H1 (cell line): ENCODE results near the gene LTBP1. TPM values are rescaled to one million over a fixed set of nuclear protein-coding genes. Genes with fewer than 3 reads are reported as not detected.

ENCODE experiments used
- CTCF ChIA-PET: fragments of 300-600 bp; sonication (Branson Sonifier 250); formaldehyde crosslinking; loops from one replicate; lab custom pipeline; 2021; ENCODE audit not compliant: partially characterized antibody; lab: Charles Lee
- POLR2A ChIA-PET: fragments of 300-600 bp; sonication (Branson Sonifier 250); formaldehyde crosslinking; loops from one replicate; lab custom pipeline; 2021; ENCODE audit warnings: inconsistent platforms; ENCODE audit not compliant: partially characterized antibody; lab: Charles Lee
- DNase-seq, 2 experiments: peaks; one replicate each; pipeline versions ENCODE4 v3.0.0 to v3.0.0-alpha.2; 2010 to 2022; ENCODE audit warnings: low spot score in 2 of 2, low read depth in 1 of 2, mixed read lengths in 1 of 2
- FAIRE-seq: peaks from 2 replicates; lab custom pipeline; 2011; peaks lifted over from hg19 to GRCh38; lab: Jason Lieb, UNC
- H2AFZ ChIP-seq: 2 replicates; pipeline ENCODE4 v1.8.1; 2012; ENCODE audit warnings: low read length, inconsistent platforms
- H2AK5ac ChIP-seq: 2 replicates; pipeline ENCODE4 v1.6.1; 2013; ENCODE audit warnings: low read depth, low read length
- H2BK120ac ChIP-seq: replicated peaks from 2 replicates; pipeline ENCODE3; 2013; ENCODE audit warnings: low read depth, low read length, inconsistent platforms
- H2BK12ac ChIP-seq: 2 replicates; pipeline ENCODE4 v1.6.1; 2013; ENCODE audit warnings: low read depth, low read length
- H2BK15ac ChIP-seq: 2 replicates; pipeline ENCODE4 v1.6.1; 2013; ENCODE audit warnings: low read length
- H2BK20ac ChIP-seq: 2 replicates; pipeline ENCODE4 v1.6.1; 2013; ENCODE audit warnings: low read length
- H2BK5ac ChIP-seq: 2 replicates; pipeline ENCODE4 v1.6.1; 2013; ENCODE audit warnings: low read depth, low read length
- H3K14ac ChIP-seq: 2 replicates; pipeline ENCODE4 v1.6.1; 2013; ENCODE audit warnings: inconsistent platforms; ENCODE audit not compliant: insufficient read length
- H3K18ac ChIP-seq: 2 replicates; pipeline ENCODE4 v1.6.1; 2013; ENCODE audit warnings: low read length; ENCODE audit errors: extremely low read depth
- H3K23ac ChIP-seq: 2 replicates; pipeline ENCODE4 v1.6.1; 2013; ENCODE audit warnings: inconsistent platforms; ENCODE audit not compliant: insufficient read length
- H3K23me2 ChIP-seq: 2 replicates; pipeline ENCODE4 v1.6.1; 2013; ENCODE audit warnings: low read depth, low read length
- H3K27ac ChIP-seq: 2 replicates; pipeline ENCODE4 v1.6.1; 2011; ENCODE audit warnings: low read depth, low read length, inconsistent platforms
- H3K27me3 ChIP-seq, 4 experiments: replicated peaks in 1 of 4; 1 replicate in 1 of 4; 2 replicates in 3 of 4; pipeline versions ENCODE4 v1.6.1 to v1.8.1; 2011 to 2013; ENCODE audit warnings: low read length in 3 of 4, mild to moderate bottlenecking in 3 of 4, inconsistent platforms in 2 of 4, mixed read lengths in 2 of 4, moderate library complexity in 1 of 4; ENCODE audit not compliant: control insufficient read depth in 3 of 4, insufficient read depth in 3 of 4; ENCODE audit errors: extremely low read depth in 1 of 4
- H3K36me3 ChIP-seq, 4 experiments: 2 replicates each; pipeline versions ENCODE4 v1.6.1 to v1.8.1; 2011 to 2013; ENCODE audit warnings: mild to moderate bottlenecking in 4 of 4, low read length in 3 of 4, moderate library complexity in 2 of 4, control low read depth in 1 of 4, inconsistent platforms in 1 of 4; ENCODE audit not compliant: insufficient read depth in 4 of 4, control insufficient read depth in 2 of 4
- H3K4ac ChIP-seq: replicated peaks from 2 replicates; pipeline ENCODE3; 2013; ENCODE audit warnings: low read length, low read depth, mixed read lengths, inconsistent platforms; ENCODE audit not compliant: insufficient read length
- H3K4me1 ChIP-seq, 4 experiments: replicated peaks in 1 of 4; 1 replicate in 1 of 4; 2 replicates in 3 of 4; pipeline versions ENCODE4 v1.6.1 to v1.8.1; 2011 to 2013; ENCODE audit warnings: low read length in 3 of 4, inconsistent platforms in 2 of 4, mixed read lengths in 1 of 4; ENCODE audit not compliant: insufficient read depth in 4 of 4, control insufficient read depth in 3 of 4
- H3K4me2 ChIP-seq, 2 experiments: 2 replicates each; pipeline versions ENCODE4 v1.6.1 to v1.8.1; 2011 to 2013; ENCODE audit warnings: low read depth in 2 of 2, low read length in 2 of 2, control low read depth in 1 of 2, inconsistent platforms in 1 of 2, mild to moderate bottlenecking in 1 of 2; ENCODE audit not compliant: insufficient read depth in 1 of 2
- H3K4me3 ChIP-seq, 4 experiments: fragments of 200-600, 300-600 bp in 1 of 4; sonication (generic), shearing (Covaris generic), sonication (Bioruptor Twin) in 1 of 4; 2 replicates each; pipeline versions ENCODE4 v1.5.1 to v1.8.1; 2011 to 2016; ENCODE audit warnings: low read length in 4 of 4, low read depth in 3 of 4, control low read depth in 2 of 4, inconsistent platforms in 2 of 4, mild to moderate bottlenecking in 2 of 4, mixed read lengths in 1 of 4, moderate library complexity in 1 of 4; ENCODE audit not compliant: insufficient read depth in 2 of 4; ENCODE audit errors: extremely low read depth in 1 of 4
- H3K56ac ChIP-seq: replicated peaks from 2 replicates; pipeline ENCODE3; 2013; ENCODE audit warnings: low read depth, mild to moderate bottlenecking, mixed read lengths, low read length, inconsistent platforms; ENCODE audit not compliant: insufficient read length
- H3K79me1 ChIP-seq: 2 replicates; pipeline ENCODE4 v1.6.1; 2013; ENCODE audit warnings: low read depth, low read length, control low read depth
- H3K79me2 ChIP-seq, 2 experiments: 2 replicates each; pipeline versions ENCODE4 v1.6.1 to v1.8.1; 2012 to 2013; ENCODE audit warnings: low read length in 2 of 2, mild to moderate bottlenecking in 2 of 2, inconsistent platforms in 1 of 2; ENCODE audit not compliant: insufficient read depth in 2 of 2, control insufficient read depth in 1 of 2
- H3K9ac ChIP-seq, 4 experiments: replicated peaks in 1 of 4; 1 replicate in 1 of 4; 2 replicates in 3 of 4; pipeline versions ENCODE4 v1.6.1 to v1.8.1; 2011 to 2013; ENCODE audit warnings: low read depth in 3 of 4, low read length in 3 of 4, control low read depth in 2 of 4, mild to moderate bottlenecking in 2 of 4, moderate library complexity in 2 of 4, inconsistent platforms in 1 of 4; ENCODE audit errors: extremely low read depth in 1 of 4
- H3K9me3 ChIP-seq, 2 experiments: 2 replicates each; pipeline versions ENCODE4 v1.6.1 to v1.8.1; 2012 to 2013; ENCODE audit warnings: mild to moderate bottlenecking in 2 of 2, moderate library complexity in 2 of 2, control low read depth in 1 of 2, inconsistent platforms in 1 of 2, low read depth in 1 of 2, low read length in 1 of 2, mixed read lengths in 1 of 2; ENCODE audit not compliant: insufficient read depth in 2 of 2
- H4K20me1 ChIP-seq, 2 experiments: replicated peaks in 1 of 2; 2 replicates each; pipeline versions ENCODE3 to v1.8.1; 2011 to 2013; ENCODE audit warnings: inconsistent platforms in 2 of 2, low read length in 2 of 2, mild to moderate bottlenecking in 1 of 2; ENCODE audit not compliant: insufficient read depth in 2 of 2, control insufficient read depth in 1 of 2
- H4K5ac ChIP-seq: 2 replicates; pipeline ENCODE4 v1.6.1; 2013; ENCODE audit warnings: low read length, low read depth, mixed read lengths, inconsistent platforms; ENCODE audit not compliant: insufficient read length
- H4K8ac ChIP-seq: 2 replicates; pipeline ENCODE4 v1.8.0; 2013; ENCODE audit warnings: mild to moderate bottlenecking, moderate library complexity, low read length, inconsistent platforms; ENCODE audit not compliant: insufficient read depth; ENCODE audit errors: extremely low read depth
- H4K91ac ChIP-seq: replicated peaks from 2 replicates; pipeline ENCODE3; 2013; ENCODE audit warnings: low read length, mixed read lengths, inconsistent platforms; ENCODE audit not compliant: insufficient read length
- BRCA1 ChIP-seq: IDR thresholded peaks from 2 replicates; pipeline ENCODE4 v1.6.1; 2012; ENCODE audit warnings: low read depth, low read length, improper control_type of control experiment
- GABPA ChIP-seq: IDR thresholded peaks from 2 replicates; pipeline ENCODE4 v1.6.1; 2011; ENCODE audit warnings: mild to moderate bottlenecking, low read length, moderate library complexity, borderline replicate concordance; ENCODE audit not compliant: insufficient read depth
- HDAC2 ChIP-seq, 2 experiments: fragments of 300-600 bp in 1 of 2; sonication (generic) in 1 of 2; IDR thresholded peaks; 2 replicates each; pipeline ENCODE4 v1.6.1; 2011 to 2012; ENCODE audit warnings: low read depth in 2 of 2, low read length in 2 of 2, mild to moderate bottlenecking in 2 of 2, moderate library complexity in 2 of 2, borderline replicate concordance in 1 of 2, inconsistent platforms in 1 of 2
- HDAC6 ChIP-seq: IDR thresholded peaks from one replicate; pipeline ENCODE4 v1.7.1; 2012; ENCODE audit warnings: low read depth, mild to moderate bottlenecking, inconsistent platforms, low read length, moderate library complexity
- JUND ChIP-seq: IDR thresholded peaks from 2 replicates; pipeline ENCODE4 v1.6.1; 2011; ENCODE audit warnings: mild to moderate bottlenecking, improper control_type of control experiment, low read length
- POLR2A ChIP-seq, 2 experiments: IDR thresholded peaks; 1 replicate in 1 of 2; 2 replicates in 1 of 2; pipeline ENCODE4 v1.6.1; 2011; ENCODE audit warnings: low read depth in 2 of 2, low read length in 2 of 2, mild to moderate bottlenecking in 2 of 2; ENCODE audit errors: control extremely low read depth in 1 of 2
- RAD21 ChIP-seq, 2 experiments: IDR thresholded peaks in 1 of 2; conservative IDR thresholded peaks in 1 of 2; 2 replicates each; pipeline ENCODE4 v1.6.1; 2011; ENCODE audit warnings: low read depth in 2 of 2, low read length in 2 of 2, improper control_type of control experiment in 1 of 2, inconsistent platforms in 1 of 2, mild to moderate bottlenecking in 1 of 2, moderate library complexity in 1 of 2
- RFX5 ChIP-seq: IDR thresholded peaks from 2 replicates; pipeline ENCODE4 v1.6.1; 2011; ENCODE audit warnings: low read depth, low read length, improper control_type of control experiment, borderline replicate concordance
- SP1 ChIP-seq: IDR thresholded peaks from 2 replicates; pipeline ENCODE4 v1.6.1; 2011; ENCODE audit warnings: low read depth, low read length
- SP2 ChIP-seq: IDR thresholded peaks from 2 replicates; pipeline ENCODE4 v1.6.1; 2012; ENCODE audit warnings: mild to moderate bottlenecking, low read length, inconsistent platforms
- SRF ChIP-seq: IDR thresholded peaks from 2 replicates; pipeline ENCODE4 v1.6.1; 2011; ENCODE audit warnings: mild to moderate bottlenecking, low read depth, low read length, moderate library complexity
- TEAD4 ChIP-seq: IDR thresholded peaks from 2 replicates; pipeline ENCODE4 v1.6.1; 2012; ENCODE audit warnings: low read depth, low read length, inconsistent platforms, mixed read lengths
- WGBS, 2 experiments: shearing (Covaris generic) in 1 of 2; methylation state at CpG; one replicate each; pipeline versions ENCODE4 v1.1.6 to v1.1.7; 2013 to 2015; ENCODE audit warnings: low lambda C conversion rate in 2 of 2, mixed read lengths in 2 of 2, inconsistent platforms in 1 of 2, low coverage in 1 of 2, missing lambda C conversion rate in 1 of 2; ENCODE audit not compliant: insufficient replicate concordance in 2 of 2, insufficient coverage in 1 of 2, insufficient read length in 1 of 2; ENCODE audit errors: extremely low coverage in 1 of 2, missing lambda C conversion rate in 1 of 2; 5-methylcytosine and 5-hydroxymethylcytosine counted together
- polyA plus RNA-seq, 7 experiments: library from polyadenylated mRNA; depleted of rRNA in 3 of 7; stranded (reverse) in 5 of 7; unstranded in 2 of 7; fragments of >200 nt in 5 of 7; fragments of 200-250 nt in 2 of 7; gene quantifications; 1 replicate in 5 of 7; 2 replicates in 1 of 7; 4 replicates in 1 of 7; pipeline versions ENCODE4 v1.2.1 to v1.2.3, GENCODE V29; 2011 to 2013; ENCODE audit warnings: missing spikeins in 2 of 7, mixed read lengths in 2 of 7
- total RNA-seq: library from RNA; stranded (reverse); fragmentation: NEBNext Ultra II Directional; extraction: Animal tissue kit (Norgen Biotek cat#: 25700); gene quantifications from 2 replicates; pipeline ENCODE4 v1.2.1, GENCODE V29; 2021
- TF ChIP-seq, protein P1 (sequence below): IDR thresholded peaks from 2 replicates; pipeline ENCODE4 v1.6.1; 2012; ENCODE audit warnings: inconsistent platforms
- TF ChIP-seq, protein P2 (sequence below): IDR thresholded peaks from 2 replicates; pipeline ENCODE4 v1.6.1; 2011; ENCODE audit warnings: low read depth, mild to moderate bottlenecking, low read length; ENCODE audit not compliant: insufficient read depth

Gene LTBP1
- total and polyA plus RNA-seq, 2 of the 8 experiments (the other 6 are each of a cell fraction or from before 2014, with no cell fraction given): 15.4 to 24.7 TPM

- Histone ChIP-seq H4K8ac (no peak overlapping the region), H3K23me2 (no peaks in the 10 kb centered on the region), H3K9ac (no peak overlapping the region), H2BK20ac (no peak overlapping the region), H3K56ac (no peak overlapping the region), H2BK120ac (no peak overlapping the region), H4K5ac (no peak overlapping the region), H2BK5ac (no peak overlapping the region), H3K36me3 (no peaks in the 10 kb centered on the region), H2AFZ (no peak overlapping the region), H3K4me1 (peaks cover 0 to 2% (median 0%) of the 10 kb centered on the region in 4 experiments; a peak in 2 of 7 replicates), H2BK12ac (no peak overlapping the region), H3K23ac (no peak overlapping the region), H3K79me2 (no peaks in the 10 kb centered on the region), H3K27me3 (no peaks in the 10 kb centered on the region), H2BK15ac (no peak overlapping the region), H3K27ac (no peak overlapping the region), H3K18ac (no peak overlapping the region), H3K4me2 (no peak overlapping the region), H3K14ac (no peak overlapping the region), H2AK5ac (no peak overlapping the region), H3K4ac (no peak overlapping the region), H4K91ac (no peak overlapping the region), H3K4me3 (no peak overlapping the region), H3K9me3 (no peaks in the 10 kb centered on the region), H3K79me1 (no peaks in the 10 kb centered on the region), H4K20me1 (no peaks in the 10 kb centered on the region)
- 82% methylated on average over 1 of the region's 1 CpG; no CpG with 5 or more reads in 1 of the 2 experiments for WGBS, 2 experiments
- DNase-seq (no peak), FAIRE-seq (no peak)
- ChIA-PET POLR2A (no interaction called here), CTCF (no interaction called here)
- TF ChIP-seq, protein P1, sequence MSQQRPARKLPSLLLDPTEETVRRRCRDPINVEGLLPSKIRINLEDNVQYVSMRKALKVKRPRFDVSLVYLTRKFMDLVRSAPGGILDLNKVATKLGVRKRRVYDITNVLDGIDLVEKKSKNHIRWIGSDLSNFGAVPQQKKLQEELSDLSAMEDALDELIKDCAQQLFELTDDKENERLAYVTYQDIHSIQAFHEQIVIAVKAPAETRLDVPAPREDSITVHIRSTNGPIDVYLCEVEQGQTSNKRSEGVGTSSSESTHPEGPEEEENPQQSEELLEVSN: no peak
- TF ChIP-seq RFX5 (no peak), SRF (no peak), SP2 (no peak), BRCA1 (no peak), GABPA (no peak), HDAC6 (no peak), TEAD4 (no peak), HDAC2 (IDR thresholded peaks at IDR 0.05; ENCODE audit: borderline replicate concordance in 1 of 2, low read depth in 2 of 2, low read length in 2 of 2) (no peak), POLR2A (IDR thresholded peaks at IDR 0.05; ENCODE audit: control extremely low read depth in 1 of 2, low read depth in 2 of 2, low read length in 2 of 2) (no peak), SP1 (no peak), RAD21 (IDR thresholded peaks at IDR 0.05 in 1 of 2, conservative IDR thresholded peaks at IDR 0.05 in 1 of 2; ENCODE audit: low read depth in 2 of 2, low read length in 2 of 2) (no peak), JUND (no peak)
- TF ChIP-seq, protein P2, sequence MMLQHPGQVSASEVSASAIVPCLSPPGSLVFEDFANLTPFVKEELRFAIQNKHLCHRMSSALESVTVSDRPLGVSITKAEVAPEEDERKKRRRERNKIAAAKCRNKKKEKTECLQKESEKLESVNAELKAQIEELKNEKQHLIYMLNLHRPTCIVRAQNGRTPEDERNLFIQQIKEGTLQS: no peak
These were observed 275.6 kb downstream of the LTBP1 start for GRCh38 chr2:33222309-33222708.
